ENCODE results near the gene UBXN7. TPM values are rescaled to one million over a fixed set of nuclear protein-coding genes. Genes with fewer than 3 reads are reported as not detected.
"Not testable (repeated sequence)": the region's sequence is repeated elsewhere in the genome, so short reads cannot be mapped to it uniquely, and the experiment has no call there.

UBXN7 gene
- total and polyA plus RNA-seq, 5 donors = 11.6 to 36.3 (median 34.8) TPM

- Histone ChIP-seq H3K9me3 (ENCODE audit: control insufficient read depth, low read length) (no peaks in the 10 kb centered on the region), H3K4me1 (ENCODE audit: control insufficient read depth, insufficient read depth, low read length) (no peaks in the 10 kb centered on the region), H3K27ac (ENCODE audit: low read length) (no peak overlapping the region), H3K4me3 (ENCODE audit: low read length) (no peak overlapping the region), H3K27me3 (ENCODE audit: control insufficient read depth, insufficient read depth) (no peaks in the 10 kb centered on the region)
- 91% methylated on average over 1 of the region's 1 CpG for WGBS
- DNase-seq = no peak
- intact Hi-C loops (cut with DNase I) = no loop called here
- no peak for ATAC-seq
Measured at GRCh38 chr3:196315821-196316220, 116.4 kb downstream of the UBXN7 start.

GRCh38 chr3:196314597-196314996 is 117.6 kb downstream of the UBXN7 start:
- Histone ChIP-seq H3K27me3 (ENCODE audit: control insufficient read depth, insufficient read depth) (no peaks in the 10 kb centered on the region), H3K4me1 (ENCODE audit: control insufficient read depth, insufficient read depth, low read length) (no peaks in the 10 kb centered on the region), H3K9me3 (ENCODE audit: control insufficient read depth, low read length) (no peaks in the 10 kb centered on the region), H3K4me3 (ENCODE audit: low read length) (no peak overlapping the region), H3K27ac (ENCODE audit: low read length) (no peak overlapping the region)
- WGBS = 96% methylated on average over 3 of the region's 3 CpGs
- ATAC-seq (no peak), DNase-seq (no peak)
- intact Hi-C loops (cut with DNase I) = no loop called here

- H3K4me1 ChIP-seq (ENCODE audit: control insufficient read depth, insufficient read depth, low read length); H3K27ac ChIP-seq (ENCODE audit: low read length); H3K4me3 ChIP-seq (ENCODE audit: low read length); intact Hi-C loops (cut with DNase I); ATAC-seq; DNase-seq; H3K9me3 ChIP-seq (ENCODE audit: control insufficient read depth, low read length); H3K27me3 ChIP-seq (ENCODE audit: control insufficient read depth, insufficient read depth): not testable (repeated sequence)
- 84% methylated on average over 7 of the region's 7 CpGs for WGBS
Measured at GRCh38 chr3:196314086-196314485, 118.1 kb downstream of the UBXN7 start.

- H3K4me1 ChIP-seq (ENCODE audit: control insufficient read depth, insufficient read depth, low read length); H3K27me3 ChIP-seq (ENCODE audit: control insufficient read depth, insufficient read depth); H3K9me3 ChIP-seq (ENCODE audit: control insufficient read depth, low read length); H3K4me3 ChIP-seq (ENCODE audit: low read length); DNase-seq; ATAC-seq; H3K27ac ChIP-seq (ENCODE audit: low read length); intact Hi-C loops (cut with DNase I): not testable (repeated sequence)
- 88% methylated on average over 8 of the region's 8 CpGs for WGBS
Measured at GRCh38 chr3:196302960-196303359, 129.3 kb downstream of the UBXN7 start.

GRCh38 chr3:196302551-196302950 is 129.7 kb downstream of the UBXN7 start:
- H3K4me1 ChIP-seq (ENCODE audit: control insufficient read depth, insufficient read depth, low read length); H3K27ac ChIP-seq (ENCODE audit: low read length); ATAC-seq; intact Hi-C loops (cut with DNase I); DNase-seq; H3K27me3 ChIP-seq (ENCODE audit: control insufficient read depth, insufficient read depth); H3K9me3 ChIP-seq (ENCODE audit: control insufficient read depth, low read length); H3K4me3 ChIP-seq (ENCODE audit: low read length): not testable (repeated sequence)
- 73% methylated on average over 7 of the region's 10 CpGs for WGBS

- Histone ChIP-seq H3K9me3 (ENCODE audit: control insufficient read depth, low read length) (no peaks in the 10 kb centered on the region), H3K27ac (ENCODE audit: low read length) (no peak overlapping the region), H3K4me1 (ENCODE audit: control insufficient read depth, insufficient read depth, low read length) (no peaks in the 10 kb centered on the region), H3K27me3 (ENCODE audit: control insufficient read depth, insufficient read depth) (no peaks in the 10 kb centered on the region), H3K4me3 (ENCODE audit: low read length) (no peak overlapping the region)
- no peak for DNase-seq
- 94% methylated on average over 2 of the region's 2 CpGs for WGBS
- ATAC-seq = no peak
- intact Hi-C loops (cut with DNase I) = no loop called here
Measured at GRCh38 chr3:196298521-196298920, 133.7 kb downstream of the UBXN7 start.

Other genes with a start within 250 kb of the UBXN7 start
- gene ZDHHC19, start 221.0 kb downstream of the UBXN7 start, total RNA-seq = not detected
- gene ZDHHC19, start 221.0 kb downstream of the UBXN7 start, polyA plus RNA-seq = 1.9 TPM
- under 1 TPM in 2 of 4 donors, not detected in 2; 0.23 to 0.68 TPM for gene SLC51A, start 215.9 kb downstream of the UBXN7 start, total RNA-seq
- 0.81 TPM for gene SLC51A, start 215.9 kb downstream of the UBXN7 start, polyA plus RNA-seq
- gene PCYT1A, start 144.7 kb downstream of the UBXN7 start, total RNA-seq = 10 to 100 TPM; 79.7 to 87.7 (median 85.7) TPM
- gene PCYT1A, start 144.7 kb downstream of the UBXN7 start, polyA plus RNA-seq = 34.8 TPM
- 1 to 10 TPM; 3.6 to 4.7 (median 4.7) TPM for gene DYNLT2B, start 114.2 kb downstream of the UBXN7 start, total RNA-seq
- 8.4 TPM for gene DYNLT2B, start 114.2 kb downstream of the UBXN7 start, polyA plus RNA-seq
- not detected for gene TM4SF19, start 94.0 kb downstream of the UBXN7 start, total RNA-seq
- not detected for gene TM4SF19, start 94.0 kb downstream of the UBXN7 start, polyA plus RNA-seq
- 10 to 100 TPM; 18.5 to 24.9 (median 22.6) TPM for gene RNF168, start 71.3 kb upstream of the UBXN7 start, total RNA-seq
- gene RNF168, start 71.3 kb upstream of the UBXN7 start, polyA plus RNA-seq = 6.8 TPM
- 10 to 100 TPM; 12.1 to 48.1 (median 34.7) TPM for gene SMCO1, start 82.9 kb upstream of the UBXN7 start, total RNA-seq
- gene SMCO1, start 82.9 kb upstream of the UBXN7 start, polyA plus RNA-seq = 46.1 TPM
- gene WDR53, start 136.1 kb upstream of the UBXN7 start, total RNA-seq = 10 to 100 TPM in 2 of 4 donors, 1 to 10 TPM in 2; 8.3 to 10.2 (median 9.6) TPM
- 10.3 TPM for gene WDR53, start 136.1 kb upstream of the UBXN7 start, polyA plus RNA-seq
- 1 to 10 TPM; 4.9 to 7.6 (median 6.9) TPM for gene FBXO45, start 136.2 kb upstream of the UBXN7 start, total RNA-seq
- 3.0 TPM for gene FBXO45, start 136.2 kb upstream of the UBXN7 start, polyA plus RNA-seq
- gene NRROS, start 207.3 kb upstream of the UBXN7 start, total RNA-seq = 1 to 10 TPM; 3.3 to 4.5 (median 3.6) TPM
- gene NRROS, start 207.3 kb upstream of the UBXN7 start, polyA plus RNA-seq = 2.2 TPM

Measured in right cardiac atrium (tissue), 5 donors.